Naive thymus-derived CD8-positive, alpha-beta T cell (primary cell): ENCODE measurements around the gene BCL2L1. TPM values are rescaled to one million over a fixed set of nuclear protein-coding genes. Genes with fewer than 3 reads are reported as not detected.
"Not testable (repeated sequence)": the region's sequence is repeated elsewhere in the genome, so short reads cannot be mapped to it uniquely, and the experiment has no call there.

ENCODE experiments used
- ATAC-seq, 2 donors: fragments of 150-1000 bp; cut with Tn5 transposase in 1 of 2; sonication (Bioruptor Pico), chemical (Tn5 transposase) in 1 of 2; 1 replicate in 1 of 2; 2 replicates in 1 of 2; pipeline ENCODE4 v1.10.0; 2021; ENCODE audit warnings: mild to moderate bottlenecking in 2 of 2, moderate library complexity in 2 of 2
- POLR2A ChIA-PET: fragments of 350-600 bp; sonication (Branson Sonifier 250); formaldehyde crosslinking; loops from one replicate; lab custom pipeline; 2021; ENCODE audit warnings: antibody characterized with exemption; lab: Charles Lee
- DNase-seq, 10 donors: peaks; one replicate each; pipeline versions ENCODE4 v3.0.0 to v3.0.0-alpha.2; 2020 to 2022
- H3K27ac Mint-ChIP-seq, 10 donors: one replicate each; pipeline ENCODE4 v1.8.0; 2020 to 2022; ENCODE audit warnings: mild to moderate bottlenecking in 10 of 10, mixed read lengths in 10 of 10, moderate library complexity in 4 of 10, inconsistent platforms in 1 of 10
- H3K27me3 Mint-ChIP-seq, 5 donors: one replicate each; pipeline ENCODE4 v1.8.0; 2021 to 2022; ENCODE audit warnings: mixed read lengths in 5 of 5
- H3K36me3 Mint-ChIP-seq, 3 donors: one replicate each; pipeline ENCODE4 v1.8.0; 2020 to 2022; ENCODE audit warnings: mixed read lengths in 3 of 3, mild to moderate bottlenecking in 2 of 3, inconsistent platforms in 1 of 3
- H3K4me1 Mint-ChIP-seq, 4 donors: one replicate each; pipeline ENCODE4 v1.8.0; 2021 to 2022; ENCODE audit warnings: mixed read lengths in 4 of 4
- H3K4me3 Mint-ChIP-seq, 10 donors: one replicate each; pipeline ENCODE4 v1.8.0; 2020 to 2022; ENCODE audit warnings: mild to moderate bottlenecking in 10 of 10, mixed read lengths in 10 of 10, moderate library complexity in 6 of 10, inconsistent platforms in 1 of 10
- H3K9me3 Mint-ChIP-seq, 9 donors: one replicate each; pipeline ENCODE4 v1.8.0; 2020 to 2022; ENCODE audit warnings: mixed read lengths in 9 of 9, mild to moderate bottlenecking in 3 of 9, inconsistent platforms in 1 of 9, moderate library complexity in 1 of 9
- polyA plus RNA-seq, 3 donors: library from polyadenylated mRNA; unstranded; fragments of 300-500 nt; fragmentation: Illumina TruSeq; gene quantifications; one replicate each; pipeline ENCODE4 v1.2.3, GENCODE V29; 2021
- total RNA-seq, 8 experiments: library from RNA in 2 of 8; stranded (reverse) in 2 of 8; gene quantifications; one replicate each; pipeline ENCODE4 v1.2.3 and lab custom pipeline; 2021 to 2026

BCL2L1 gene
- total and polyA plus RNA-seq, 5 experiments from 2014 or later: 8.0 to 17.7 (median 14.8) TPM

DNA sequence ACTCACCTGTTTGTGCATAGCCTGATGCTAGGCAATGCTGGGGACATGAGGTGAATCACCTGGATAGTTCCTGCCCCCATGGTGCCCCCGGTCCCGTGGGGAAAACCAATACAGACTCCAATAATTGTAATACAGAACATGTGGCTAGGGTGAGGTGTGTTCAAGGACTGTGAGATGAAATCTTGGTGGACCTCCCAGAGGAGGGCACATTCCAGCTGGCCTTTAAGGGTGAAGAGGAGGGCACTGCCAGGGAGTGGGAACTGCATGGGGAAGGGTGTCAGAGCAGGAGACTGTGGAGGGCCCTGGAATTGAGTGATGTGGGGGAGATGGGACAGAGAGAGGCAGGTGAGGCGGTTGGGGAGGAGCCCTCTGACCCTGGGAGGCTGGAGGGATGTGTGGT, 82.4 kb downstream of the BCL2L1 start:
- POLR2A ChIA-PET: no interaction called here
- no peak overlapping the region for H3K27ac Mint-ChIP-seq

DNA sequence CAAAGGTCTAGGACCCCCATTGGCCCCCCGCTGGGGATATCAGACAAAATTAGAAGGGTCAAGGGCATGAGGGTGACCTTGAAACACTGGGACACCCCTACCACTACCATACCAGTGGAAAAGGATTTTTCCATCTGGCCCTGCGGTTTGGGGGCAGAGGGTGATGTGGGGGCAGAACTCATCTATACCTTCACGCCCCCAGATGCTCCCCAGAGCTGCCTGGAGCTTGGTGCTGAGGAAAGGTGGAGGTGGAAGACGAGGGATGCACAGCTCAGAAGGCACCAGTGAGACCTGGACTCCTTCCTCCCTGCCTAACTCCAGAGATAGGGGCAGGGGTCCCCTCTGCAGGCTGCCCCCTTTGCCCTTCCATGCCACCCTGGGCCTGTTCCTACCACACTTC, 83.9 kb downstream of the BCL2L1 start:
- Mint-ChIP-seq H3K36me3 (no peaks in the 10 kb centered on the region), H3K9me3 (no peaks in the 10 kb centered on the region), H3K27ac (no peak overlapping the region), H3K27me3 (peaks cover 0 to 17% (median 6%) of the 10 kb centered on the region in 5 donors), H3K4me3 (no peak overlapping the region), H3K4me1 (peaks cover 5 to 12% (median 7%) of the 10 kb centered on the region in 4 donors)
- ATAC-seq (no peak), DNase-seq (no peak)
- POLR2A ChIA-PET: no interaction called here

More for the DNA sequence above, 82.4 kb downstream of the BCL2L1 start:
- H3K9me3 Mint-ChIP-seq: no peaks in the 10 kb centered on the region
- H3K4me3 Mint-ChIP-seq: no peak overlapping the region
- ATAC-seq: no peak
- H3K27me3 Mint-ChIP-seq: peaks cover 0 to 17% (median 6%) of the 10 kb centered on the region in 5 donors
- H3K36me3 Mint-ChIP-seq: no peaks in the 10 kb centered on the region
- DNase-seq: no peak
- H3K4me1 Mint-ChIP-seq: peaks cover 5 to 12% (median 7%) of the 10 kb centered on the region in 4 donors

GRCh38 chr20:31638317-31638716, 84.4 kb downstream of the BCL2L1 start:
- Mint-ChIP-seq H3K36me3 (no peaks in the 10 kb centered on the region), H3K27me3 (peaks cover 0 to 17% (median 6%) of the 10 kb centered on the region in 5 donors), H3K4me3 (no peak overlapping the region), H3K4me1 (peaks cover 5 to 9% (median 7%) of the 10 kb centered on the region in 4 donors), H3K9me3 (no peaks in the 10 kb centered on the region), H3K27ac (peak overlapping the region in 1 of 10 donors; percentile 41)
- POLR2A ChIA-PET: no interaction called here
- ATAC-seq (no peak), DNase-seq (no peak)

DNA sequence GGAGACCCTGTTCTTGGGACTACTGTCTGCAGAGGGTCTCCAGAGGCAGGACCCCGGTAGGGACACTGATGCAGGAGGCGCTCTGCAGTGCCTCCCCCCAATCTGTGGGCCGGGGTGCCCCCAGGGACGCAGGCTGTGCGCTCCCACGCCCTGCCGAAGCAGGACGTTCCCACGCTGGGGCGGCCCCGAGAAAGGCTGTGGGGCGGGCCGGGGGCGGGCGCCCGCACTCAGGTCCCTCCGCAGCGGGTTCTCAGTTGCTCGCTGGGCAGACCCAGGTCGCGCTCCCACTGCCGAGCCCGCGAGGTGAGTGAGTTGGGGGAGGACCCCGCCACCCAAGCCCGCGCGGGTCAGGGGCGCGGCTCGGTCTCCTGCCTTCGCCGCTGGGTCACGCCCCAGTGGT, 85.0 kb downstream of the BCL2L1 start, which contains the start of gene COX4I2:
COX4I2 (plus strand) TSS at position 253 of the 400 bp plus-strand sequence. CDS start 1,106 bp downstream, outside the sequence.
- Mint-ChIP-seq H3K27ac (peak within 1 kb of the TSS in 1 of 10 donors; percentile 41), H3K27me3 (peaks cover 0 to 17% (median 4%) of the 10 kb centered on the region in 5 donors), H3K36me3 (no peaks in the 10 kb centered on the region), H3K9me3 (no peaks in the 10 kb centered on the region), H3K4me1 (peaks cover 0 to 3% (median under 1%) of the 10 kb centered on the region in 4 donors), H3K4me3 (no peak within 1 kb of the TSS)
- no peak for DNase-seq
- POLR2A ChIA-PET: no interaction called here
- ATAC-seq: no peak

GRCh38 chr20:31633339-31633914, 89.2 kb downstream of the BCL2L1 start:
- H3K4me3 Mint-ChIP-seq: no peak overlapping the region
- H3K36me3 Mint-ChIP-seq: no peaks in the 10 kb centered on the region

DNA sequence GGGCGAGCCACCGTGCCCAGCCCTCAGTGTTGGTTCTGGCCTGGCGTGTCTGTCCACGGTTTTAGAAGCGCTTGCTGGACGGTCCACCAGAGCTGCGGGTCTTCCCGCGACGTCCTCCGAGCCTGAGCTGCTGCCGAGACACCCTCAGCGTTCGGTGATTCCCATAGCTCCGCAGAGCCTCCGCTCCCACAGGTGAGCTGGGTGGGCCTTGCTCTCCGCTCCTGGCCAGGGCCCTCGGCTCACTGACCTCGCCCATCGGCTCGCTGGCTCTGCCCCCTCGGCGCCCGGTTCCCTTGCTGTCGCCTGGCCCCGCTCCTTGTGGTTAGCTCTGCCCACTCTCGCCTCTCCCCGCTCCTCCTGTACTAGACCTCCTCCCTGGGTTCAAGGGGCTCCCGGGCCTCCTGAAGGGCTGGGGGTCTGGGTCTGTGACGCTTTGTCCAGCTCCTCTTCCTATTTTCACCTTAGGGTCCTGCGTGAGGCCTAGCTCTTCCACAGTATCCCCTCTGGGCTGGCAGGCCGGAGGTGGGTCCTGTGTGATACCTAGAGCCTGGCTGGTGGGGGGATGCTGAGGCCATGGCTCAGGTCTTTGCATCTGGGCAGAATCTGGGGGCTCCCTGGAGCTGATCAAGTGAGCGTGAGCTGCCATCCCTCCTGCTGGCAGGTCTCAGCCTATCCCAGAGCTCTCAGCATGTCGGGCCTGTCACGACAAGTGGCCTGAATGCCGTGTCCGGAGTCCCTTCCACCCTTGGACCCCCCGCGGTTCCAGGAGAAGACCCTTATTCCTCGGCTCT, 89.9 kb downstream of the BCL2L1 start:
- Mint-ChIP-seq H3K27ac (no peak overlapping the region), H3K4me3 (no peak overlapping the region)
- POLR2A ChIA-PET: no interaction called here

More at GRCh38 chr20:31633339-31633914, 89.2 kb downstream of the BCL2L1 start:
- Mint-ChIP-seq H3K4me1 (no peaks in the 10 kb centered on the region), H3K9me3 (no peaks in the 10 kb centered on the region), H3K27ac (no peak overlapping the region), H3K27me3 (peaks cover 0 to 2% (median 0%) of the 10 kb centered on the region in 5 donors)
- no peak for ATAC-seq
- no peak for DNase-seq
- POLR2A ChIA-PET: no interaction called here

GRCh38 chr20:31630187-31630790, 92.4 kb downstream of the BCL2L1 start:
- Mint-ChIP-seq H3K9me3 (no peaks in the 10 kb centered on the region), H3K4me1 (no peaks in the 10 kb centered on the region), H3K27me3 (no peaks in the 10 kb centered on the region), H3K36me3 (peaks cover 0 to 3% (median 0%) of the 10 kb centered on the region in 3 donors), H3K27ac (peak overlapping the region in 1 of 10 donors; percentile 22), H3K4me3 (no peak overlapping the region)
- ATAC-seq (no peak), DNase-seq (no peak)
- POLR2A ChIA-PET: no interaction called here

More for the DNA sequence above, 89.9 kb downstream of the BCL2L1 start:
- no peak for DNase-seq
- H3K4me1 Mint-ChIP-seq: no peaks in the 10 kb centered on the region
- H3K27me3 Mint-ChIP-seq: no peaks in the 10 kb centered on the region
- H3K9me3 Mint-ChIP-seq: no peaks in the 10 kb centered on the region
- peaks cover 0 to under 1% (median 0%) of the 10 kb centered on the region in 3 donors for H3K36me3 Mint-ChIP-seq
- ATAC-seq: no peak

GRCh38 chr20:31628057-31628456, 94.6 kb downstream of the BCL2L1 start:
- H3K9me3 Mint-ChIP-seq, ATAC-seq, DNase-seq, POLR2A ChIA-PET, H3K4me1 Mint-ChIP-seq, H3K4me3 Mint-ChIP-seq, H3K27ac Mint-ChIP-seq, H3K27me3 Mint-ChIP-seq, H3K36me3 Mint-ChIP-seq: not testable (repeated sequence)

DNA sequence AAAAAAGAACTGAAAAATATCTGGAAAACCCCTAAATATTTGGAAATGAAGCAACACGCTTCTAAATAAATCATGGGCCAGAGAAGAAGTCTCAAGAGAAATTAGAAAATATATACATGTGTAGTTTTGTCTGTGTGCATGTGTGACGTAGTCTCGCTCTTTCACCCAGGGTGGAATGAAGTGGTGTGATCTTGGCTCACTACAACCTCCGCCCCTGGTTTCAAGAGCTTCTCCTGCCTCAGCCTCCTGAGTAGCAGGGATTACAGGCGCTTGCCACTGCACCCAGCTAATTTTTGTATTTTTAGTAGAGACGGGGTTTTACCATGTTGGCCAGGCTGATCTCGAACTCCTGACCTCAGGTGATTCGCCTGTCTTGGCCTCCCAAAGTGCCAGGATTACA, 96.1 kb downstream of the BCL2L1 start:
- DNase-seq, H3K9me3 Mint-ChIP-seq, POLR2A ChIA-PET, H3K4me3 Mint-ChIP-seq, H3K27ac Mint-ChIP-seq, H3K36me3 Mint-ChIP-seq, H3K4me1 Mint-ChIP-seq, H3K27me3 Mint-ChIP-seq, ATAC-seq: not testable (repeated sequence)

DNA sequence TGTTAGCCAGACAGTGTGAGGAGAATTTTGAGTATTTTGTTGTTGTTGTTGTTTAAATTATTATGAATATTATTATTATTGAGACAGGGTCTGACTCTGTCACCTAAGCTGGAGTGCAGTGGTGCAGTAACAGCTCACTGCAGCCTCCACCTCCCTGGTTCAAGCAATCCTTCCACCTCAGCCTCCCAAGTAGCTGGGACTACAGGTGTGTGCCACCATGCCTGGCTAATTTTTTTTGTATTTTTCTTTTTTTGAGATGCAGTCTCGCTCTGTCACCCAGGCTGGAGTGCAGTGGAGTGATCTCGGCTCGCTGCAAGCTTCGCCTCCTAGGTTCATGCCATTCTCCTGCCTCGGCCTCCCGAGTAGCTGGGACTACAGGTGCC, 99.6 kb downstream of the BCL2L1 start:
- H3K9me3 Mint-ChIP-seq, POLR2A ChIA-PET: not testable (repeated sequence)

DNA sequence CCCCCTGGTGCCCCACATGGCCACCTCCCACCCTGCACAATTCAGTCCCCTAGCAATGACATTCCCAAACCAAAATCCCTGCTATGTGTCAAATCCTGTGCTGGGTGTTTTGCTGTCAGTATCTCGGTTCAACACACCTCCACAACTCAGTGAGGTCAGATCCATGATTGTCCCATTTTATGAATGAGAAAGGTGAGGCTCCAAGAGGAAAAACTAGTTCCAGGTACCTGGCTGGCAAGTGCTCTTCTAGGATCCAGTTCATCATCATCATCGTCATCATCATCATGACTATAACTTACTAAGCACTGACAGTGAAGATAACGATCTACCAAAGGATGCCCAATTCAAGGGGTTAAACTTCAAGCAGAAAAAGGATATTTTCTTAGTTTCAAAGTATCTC, 102.4 kb downstream of the BCL2L1 start:
- Mint-ChIP-seq H3K9me3 (no peaks in the 10 kb centered on the region), H3K4me1 (peaks cover 0 to 19% (median 2%) of the 10 kb centered on the region in 4 donors), H3K4me3 (no peak overlapping the region), H3K27ac (no peak overlapping the region), H3K27me3 (peaks cover 0 to 10% (median 5%) of the 10 kb centered on the region in 5 donors), H3K36me3 (no peaks in the 10 kb centered on the region)
- DNase-seq (no peak), ATAC-seq (no peak)
- POLR2A ChIA-PET: interaction anchor here (0.6 kb wide), 1 partner anchor 34 kb away, joined by 5 read pairs; no protein-coding TSS in a partner anchor

More for the DNA sequence above, 99.6 kb downstream of the BCL2L1 start:
- H3K27ac Mint-ChIP-seq, DNase-seq, H3K27me3 Mint-ChIP-seq, H3K4me3 Mint-ChIP-seq, ATAC-seq, H3K36me3 Mint-ChIP-seq: not testable (repeated sequence)
- peaks cover 0 to 15% (median 0%) of the 10 kb centered on the region in 4 donors for H3K4me1 Mint-ChIP-seq

DNA sequence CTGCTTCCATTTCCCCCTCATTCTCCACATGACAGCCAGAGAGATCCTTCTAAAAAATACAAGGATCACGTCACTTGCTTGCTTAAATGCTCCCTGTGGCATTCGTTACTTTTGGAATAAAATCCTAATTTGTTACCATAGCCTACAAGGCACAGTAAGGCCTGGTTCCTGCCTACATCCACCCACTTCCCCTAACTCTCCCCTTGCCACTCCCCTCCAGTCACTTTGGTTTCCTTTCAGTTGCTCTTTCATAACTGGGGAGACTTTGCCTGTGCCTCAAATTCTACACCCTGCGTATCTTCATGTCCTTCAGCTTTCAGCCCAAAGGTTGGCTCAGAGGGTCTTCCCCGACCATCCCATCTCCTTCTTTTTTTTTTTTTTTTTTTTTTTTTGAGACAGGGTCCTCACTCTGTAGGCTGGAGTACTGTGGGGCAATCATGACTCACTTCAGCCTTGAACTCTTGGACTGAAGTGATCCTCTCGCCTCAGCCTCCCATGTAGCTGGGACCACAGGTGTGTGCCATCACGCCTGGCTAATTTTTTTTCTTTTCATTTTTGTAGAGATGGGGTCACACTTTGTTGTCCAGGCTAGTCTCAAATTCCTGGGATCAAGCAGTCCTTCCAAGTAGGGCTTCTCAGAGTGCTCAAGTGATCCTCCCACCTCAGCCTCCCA, 105.1 kb downstream of the BCL2L1 start:
- no peak overlapping the region for H3K4me3 Mint-ChIP-seq
- no peak for ATAC-seq
- H3K27me3 Mint-ChIP-seq: peaks cover 0 to 10% (median 5%) of the 10 kb centered on the region in 5 donors
- no peaks in the 10 kb centered on the region for H3K9me3 Mint-ChIP-seq
- no peak for DNase-seq
- no peak overlapping the region for H3K27ac Mint-ChIP-seq
- no peaks in the 10 kb centered on the region for H3K36me3 Mint-ChIP-seq
- H3K4me1 Mint-ChIP-seq: peaks cover 0 to 21% (median 4%) of the 10 kb centered on the region in 4 donors
- POLR2A ChIA-PET: interaction anchor here (0.7 kb wide), 1 partner anchor 56 kb away, joined by 3 read pairs; no protein-coding TSS in a partner anchor
